ENCODE data around the gene LYPD4.
"Not testable (repeated sequence)": the region's sequence is repeated elsewhere in the genome, so short reads cannot be mapped to it uniquely, and the experiment has no call there.

LYPD4 gene

DNA sequence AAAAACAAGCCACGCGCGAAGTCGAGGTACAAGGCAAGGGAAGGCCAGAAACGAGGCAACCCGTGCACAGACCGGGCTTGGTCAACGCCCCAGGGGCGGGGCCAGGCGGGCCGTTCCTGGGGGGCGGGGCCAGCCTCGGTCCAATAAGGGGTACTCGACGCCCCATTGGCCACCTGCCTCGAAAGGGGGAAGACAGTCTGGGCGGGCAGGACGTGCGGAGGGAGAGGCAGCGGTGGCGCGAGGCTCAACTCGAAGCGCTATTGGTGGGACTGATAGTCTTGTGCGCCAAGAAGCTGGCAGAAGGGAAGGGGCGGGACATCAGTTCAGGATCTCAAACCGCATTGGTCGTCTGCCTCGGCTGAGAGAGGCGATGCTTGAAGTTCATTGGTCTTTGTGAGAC lies at the start of gene LYPD4:
Gene LYPD4 (minus strand): TSS at position 83 of the 400 bp plus-strand sequence. CDS start 5,398 bp downstream, outside the sequence.
- DNase-seq = peak in 1 of 2 experiments; percentile 42

- DNase-seq = peak in 1 of 2 experiments; percentile 30
Measured at GRCh38 chr19:41893899-41894298, 49.4 kb upstream of the LYPD4 start.

DNA sequence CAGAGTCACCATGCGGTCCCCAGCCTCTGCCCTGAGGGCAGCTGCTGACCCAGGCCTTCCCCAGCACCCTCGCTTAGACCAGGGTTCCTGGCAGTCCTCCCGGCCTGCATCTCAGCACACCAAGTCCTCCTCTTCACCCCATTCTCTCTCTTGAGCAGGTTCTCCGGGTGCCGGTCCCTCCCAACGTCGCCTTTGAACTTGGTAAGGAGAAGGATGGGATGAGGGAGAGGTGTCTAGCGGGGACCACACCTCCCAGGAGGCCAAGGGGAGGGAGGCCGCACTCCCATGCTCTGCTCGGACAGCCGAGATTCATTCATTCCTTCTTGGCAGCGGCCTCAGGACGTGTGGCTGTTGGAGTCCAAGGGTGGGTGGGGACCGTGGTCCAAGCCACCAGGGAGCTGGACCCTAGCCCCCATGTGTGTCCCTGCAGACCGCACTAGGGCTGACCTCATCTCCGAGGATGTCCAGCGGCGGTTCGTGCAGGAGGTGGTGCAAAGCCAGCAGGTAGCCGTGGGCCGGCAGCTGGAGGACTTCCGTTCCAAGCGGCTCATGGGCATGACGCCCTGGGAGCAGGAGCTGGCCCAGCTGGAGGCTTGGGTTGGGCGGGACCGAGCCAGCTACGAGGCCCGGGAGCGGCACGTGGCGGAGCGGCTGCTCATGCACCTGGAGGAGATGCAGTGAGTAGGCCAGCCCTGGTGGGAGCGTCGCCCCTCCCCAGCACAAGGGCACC lies 47.9 kb upstream of the LYPD4 start:
- DNase-seq = no peak

DNA sequence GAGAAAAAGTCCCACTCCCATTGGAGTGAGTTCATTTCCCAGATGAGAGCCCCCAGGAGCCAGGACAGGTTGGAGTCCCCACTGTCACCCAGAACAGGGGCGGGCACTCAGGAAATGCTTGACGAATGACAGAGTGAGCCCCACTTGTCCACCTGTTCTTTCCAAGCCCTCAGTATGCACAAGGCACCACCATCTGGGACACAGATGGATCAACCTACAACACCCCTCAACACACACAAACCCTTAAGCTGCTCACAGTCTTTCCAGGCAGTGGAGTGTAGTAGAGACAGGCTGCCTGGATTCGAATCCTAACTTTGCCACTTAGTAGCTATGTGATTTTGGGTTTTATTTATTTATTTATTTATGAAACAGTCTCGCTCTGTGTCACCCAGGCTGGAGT lies 46.5 kb upstream of the LYPD4 start:
- DNase-seq = no peak

DNA sequence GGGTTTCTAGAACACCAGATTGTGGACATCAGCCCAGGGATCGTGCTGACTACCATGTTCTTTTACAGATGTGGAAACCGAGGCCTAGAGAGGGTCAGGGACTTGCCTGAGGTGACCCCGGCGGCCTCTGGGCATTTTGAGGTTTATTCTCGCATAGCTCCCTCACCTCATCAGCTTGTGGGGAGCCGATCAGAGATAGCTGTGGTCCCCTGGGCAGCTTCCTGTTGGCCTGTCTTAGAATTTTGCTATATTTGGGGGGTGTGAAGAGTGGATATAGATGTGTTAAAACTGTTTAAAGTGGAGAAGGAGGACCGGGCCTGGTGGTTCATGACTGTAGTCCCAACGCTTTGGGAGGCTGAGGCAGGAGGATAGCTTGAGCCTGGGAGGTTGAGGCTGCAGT lies 45.4 kb upstream of the LYPD4 start:
- no peak for DNase-seq

DNA sequence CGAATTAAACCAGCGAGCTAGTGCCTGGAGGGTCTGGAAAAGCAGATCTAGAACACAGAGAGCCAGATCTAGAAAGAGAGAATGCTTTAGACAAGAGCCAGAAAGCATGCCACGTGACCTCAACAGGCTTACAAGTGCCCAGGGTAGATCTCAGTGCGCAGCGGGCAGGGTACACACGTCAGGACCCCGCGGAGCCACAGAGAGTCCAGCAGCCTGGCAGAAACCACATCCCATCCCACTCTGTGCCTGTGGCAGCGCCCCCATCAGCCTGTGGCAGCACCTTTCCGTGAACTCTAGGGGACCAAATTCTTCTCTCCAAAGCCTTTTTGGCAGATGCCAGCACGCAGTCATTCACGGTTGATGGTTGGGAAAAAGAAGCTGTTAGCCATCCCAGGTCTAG lies 44.4 kb upstream of the LYPD4 start:
- DNase-seq = no peak

DNA sequence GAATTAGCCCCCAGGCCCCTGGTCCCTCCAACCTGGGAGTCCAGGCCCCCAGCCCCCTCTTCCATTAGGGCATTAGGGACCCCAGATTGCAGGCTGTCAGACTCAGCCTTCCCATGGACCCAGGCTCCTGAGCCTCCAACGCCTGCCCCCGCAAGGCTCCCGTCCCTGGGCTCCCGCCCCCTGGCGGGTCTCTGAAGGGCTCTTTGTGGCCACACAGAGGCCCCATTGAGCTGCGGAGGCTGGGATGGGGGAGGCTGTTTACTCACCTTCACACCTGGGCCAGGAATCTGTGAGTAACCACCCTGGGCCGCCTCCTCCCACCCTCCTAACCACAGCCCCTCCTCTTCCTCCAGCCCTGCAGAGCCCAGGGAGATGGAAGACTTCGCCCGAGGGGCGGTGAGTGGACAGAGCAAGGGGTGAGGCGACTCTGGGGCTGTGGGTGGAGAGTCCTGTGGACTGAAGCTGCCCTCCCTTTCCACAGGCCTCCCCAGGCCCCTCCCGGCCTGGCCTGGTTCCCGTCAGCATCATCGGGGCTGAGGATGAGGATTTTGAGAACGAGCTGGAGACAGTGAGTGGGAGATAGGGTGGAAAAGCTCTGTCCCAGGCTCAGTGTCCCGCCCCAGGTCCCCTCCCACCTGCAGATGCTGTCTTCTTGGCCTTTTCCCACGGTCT lies 43.4 kb upstream of the LYPD4 start:
- peak; percentile 75 to 92 for DNase-seq

GRCh38 chr19:41886761-41887710 lies 42.6 kb upstream of the LYPD4 start:
- DNase-seq = no peak

GRCh38 chr19:41883821-41884733 lies 39.6 kb upstream of the LYPD4 start:
- DNase-seq = peak; percentile 96 to 100

DNA sequence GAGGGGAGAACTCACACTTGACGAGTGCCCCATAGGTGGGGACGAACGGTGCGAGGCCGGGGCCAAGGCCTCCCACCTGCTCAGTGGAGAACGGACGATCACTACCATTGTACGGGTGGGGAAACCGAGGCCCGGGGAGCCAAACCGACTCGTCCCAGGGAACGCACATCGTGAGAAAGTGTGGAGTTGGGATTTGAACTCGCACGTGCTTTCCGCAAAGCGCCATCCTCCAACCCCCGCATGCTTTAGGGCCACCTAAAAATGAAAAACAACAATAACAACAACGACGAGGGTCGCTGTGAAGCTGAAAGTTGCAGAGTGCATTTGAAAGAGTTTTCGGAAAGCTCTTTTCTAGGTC lies 39.0 kb upstream of the LYPD4 start:
- no peak for DNase-seq

- DNase-seq = peak in 1 of 2 experiments; percentile 69
Measured at GRCh38 chr19:41882568-41883462, 38.3 kb upstream of the LYPD4 start, which contains the start of gene ARHGEF1. TSS of gene ARHGEF1 (plus strand) at chr19:41883184. CDS start at chr19:41888083, 4,899 bp downstream.

- no peak for DNase-seq
Measured at GRCh38 chr19:41880329-41880708, 35.8 kb upstream of the LYPD4 start.

- DNase-seq = no peak
Measured at GRCh38 chr19:41879670-41880328, 35.3 kb upstream of the LYPD4 start.

DNA sequence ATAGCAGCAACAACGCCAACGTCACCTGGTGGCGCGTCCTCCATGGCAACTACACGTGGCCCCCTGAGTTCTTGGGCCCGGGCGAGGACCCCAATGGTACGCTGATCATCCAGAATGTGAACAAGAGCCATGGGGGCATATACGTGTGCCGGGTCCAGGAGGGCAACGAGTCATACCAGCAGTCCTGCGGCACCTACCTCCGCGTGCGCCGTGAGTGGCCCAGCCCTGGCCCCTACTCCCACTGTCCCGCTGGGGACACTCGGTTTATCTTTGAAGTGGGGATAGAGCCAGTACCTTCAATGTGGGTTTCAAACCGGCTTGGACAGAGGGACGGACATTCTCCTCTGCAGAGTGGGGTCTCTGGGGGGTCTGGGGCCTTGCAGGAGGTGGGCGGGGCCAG lies 34.6 kb upstream of the LYPD4 start:
- no peak for DNase-seq

DNA sequence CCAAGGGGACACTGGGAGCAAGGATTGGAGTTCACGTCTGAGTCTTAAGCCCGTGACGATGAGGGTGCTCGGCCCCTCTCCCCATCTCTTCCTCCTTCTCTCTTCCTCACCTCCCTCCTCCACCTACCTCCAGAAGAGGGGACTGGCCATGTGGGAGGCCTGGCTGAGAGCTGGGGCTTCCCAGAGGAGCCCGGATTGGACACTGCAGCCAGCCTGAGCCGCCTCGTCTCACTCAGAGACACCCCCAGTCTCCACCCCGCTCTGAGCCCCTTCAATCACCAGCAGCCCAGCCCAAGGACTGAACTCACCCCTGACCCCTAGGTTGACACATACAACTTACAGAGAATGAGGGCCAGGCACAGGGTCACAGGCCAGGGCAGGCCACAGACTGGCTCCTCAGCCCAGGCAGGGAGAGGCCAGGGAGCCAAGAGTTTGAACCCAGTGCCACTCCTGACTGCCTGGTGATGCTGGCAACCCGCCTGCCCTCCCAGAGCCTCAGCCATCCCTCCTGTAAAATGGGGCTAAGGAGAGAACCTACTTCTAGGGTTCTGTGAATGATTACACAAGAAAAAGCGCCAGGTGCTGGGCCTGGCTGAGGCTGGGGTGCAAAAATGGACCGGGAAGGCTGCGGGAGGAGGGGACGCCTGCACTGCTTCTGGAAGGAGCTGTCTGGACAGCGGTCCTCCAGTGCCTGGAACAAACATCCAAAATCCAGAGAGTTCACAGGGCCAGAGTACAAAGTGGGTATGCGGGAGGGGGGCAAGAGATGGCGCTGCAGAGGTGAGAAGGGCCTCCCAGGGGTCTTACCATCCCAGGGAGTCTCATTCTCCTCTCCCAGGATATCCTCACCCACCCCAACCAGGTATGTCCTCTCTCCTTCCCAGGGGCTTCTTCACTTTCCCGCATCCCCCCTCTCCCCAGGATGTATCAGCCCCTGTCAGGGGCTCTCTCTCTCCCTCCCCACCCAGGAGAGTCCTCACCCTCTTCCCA lies 33.7 kb upstream of the LYPD4 start:
- no peak for DNase-seq

- DNase-seq = peak; percentile 32 to 77
Measured at GRCh38 chr19:41876847-41877832, 32.7 kb upstream of the LYPD4 start, which contains the start of gene CD79A. TSS of gene CD79A (plus strand) at chr19:41877279. CDS start at chr19:41877305, 26 bp downstream.

DNA sequence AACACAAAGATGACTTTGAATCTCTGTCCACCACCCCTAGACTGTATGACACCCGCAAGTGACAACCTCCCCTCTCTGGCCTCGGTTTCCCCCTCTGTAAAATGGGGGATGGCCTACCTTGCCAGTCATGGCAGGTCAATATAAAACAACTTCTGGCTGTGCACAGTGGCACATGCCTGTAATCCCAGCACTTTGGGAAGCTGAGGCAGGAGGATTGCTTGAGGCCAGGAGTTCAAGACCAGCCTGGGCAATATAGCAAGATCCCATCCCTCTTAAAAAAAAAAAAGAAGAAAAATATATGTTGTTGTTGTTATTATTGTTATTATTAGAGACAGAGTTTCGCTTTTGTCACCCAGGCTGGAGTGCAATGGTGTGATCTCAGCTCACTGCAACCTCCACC lies 31.5 kb upstream of the LYPD4 start:
- not testable (repeated sequence) for DNase-seq

Measured in NCI-H526 (cell line).